Measurements from ENCODE around the gene LMO7. TPM values are rescaled to one million over a fixed set of nuclear protein-coding genes. Genes with fewer than 3 reads are reported as not detected.
"Not testable (repeated sequence)": the region's sequence is repeated elsewhere in the genome, so short reads cannot be mapped to it uniquely, and the experiment has no call there.

The LMO7 gene
- total RNA-seq, 2 donors from 2014 or later = 3.1 to 5.9 TPM

DNA sequence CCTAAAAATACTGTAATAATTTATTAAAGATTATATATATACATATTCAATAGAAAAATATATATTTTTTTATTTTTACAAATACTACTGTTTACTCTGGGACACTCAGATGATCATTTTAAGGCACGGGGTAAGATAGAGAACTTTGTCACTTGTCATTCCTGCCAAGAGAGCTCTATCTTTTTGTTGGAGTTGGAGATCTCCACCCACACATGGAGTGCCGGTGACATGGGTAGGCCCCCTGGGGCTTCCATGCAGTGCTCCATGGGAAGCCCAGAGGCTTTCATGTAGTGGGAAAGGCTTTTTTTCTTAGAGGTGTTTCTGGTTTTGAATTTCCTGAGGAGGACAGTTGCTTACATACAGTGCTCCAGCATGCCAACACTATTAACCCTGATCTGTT lies 81.4 kb downstream of the LMO7 start:
- DNase-seq (ENCODE audit: low spot score) = no peak
- Mint-ChIP-seq H3K36me3 (peaks cover 4% of the 10 kb centered on the region), H3K4me1 (ENCODE audit: low read depth in 2 of 2) (no peaks in the 10 kb centered on the region), H3K9me3 (no peaks in the 10 kb centered on the region), H3K27me3 (no peaks in the 10 kb centered on the region), H3K27ac (no peak overlapping the region), H3K4me3 (no peak overlapping the region)
- ATAC-seq = no peak

DNA sequence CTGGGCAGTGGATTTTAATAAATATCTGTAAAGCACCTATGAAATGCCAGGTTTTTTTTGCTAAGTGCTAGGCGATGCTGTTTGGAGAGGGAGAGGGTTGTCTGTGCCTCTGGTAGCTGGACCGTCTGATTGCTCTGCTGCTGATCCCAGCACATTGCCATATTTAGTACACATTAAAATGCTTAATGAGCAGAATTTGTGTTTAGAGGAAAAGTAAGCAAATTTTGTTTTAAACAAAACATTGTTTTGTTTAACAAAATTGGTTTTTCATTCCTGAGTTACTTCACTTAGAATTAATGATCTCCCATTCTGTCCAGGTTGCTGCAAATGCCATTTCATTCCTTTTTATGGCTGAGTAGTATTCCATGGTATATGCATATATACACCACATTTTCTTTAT lies 85.2 kb downstream of the LMO7 start:
- H3K27ac Mint-ChIP-seq = no peak overlapping the region
- no peaks in the 10 kb centered on the region for H3K4me1 Mint-ChIP-seq (ENCODE audit: low read depth in 2 of 2)
- no peaks in the 10 kb centered on the region for H3K27me3 Mint-ChIP-seq
- H3K36me3 Mint-ChIP-seq = peaks cover 4% of the 10 kb centered on the region
- DNase-seq (ENCODE audit: low spot score) = no peak
- no peak overlapping the region for H3K4me3 Mint-ChIP-seq
- H3K9me3 Mint-ChIP-seq = no peaks in the 10 kb centered on the region
- ATAC-seq = no peak

DNA sequence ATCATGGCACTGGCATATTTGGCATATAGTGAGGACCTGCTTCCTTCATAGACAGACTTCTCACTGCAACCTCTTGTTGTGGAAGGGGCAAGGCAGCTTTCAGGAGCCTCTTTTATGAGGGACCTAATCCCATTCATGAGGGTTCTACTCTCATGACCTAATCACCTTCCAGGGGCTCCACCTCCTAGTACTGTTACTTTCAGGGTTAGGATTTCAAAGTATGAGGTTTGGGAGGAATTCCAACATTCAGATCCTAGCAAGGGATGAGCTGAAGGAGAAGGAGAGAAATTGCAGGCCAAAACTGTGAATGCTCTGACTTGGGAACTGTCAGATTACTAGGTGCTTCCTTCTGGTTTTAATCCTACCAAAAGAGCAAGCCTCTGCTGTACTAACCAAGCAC lies 87.8 kb downstream of the LMO7 start:
- no peaks in the 10 kb centered on the region for H3K4me1 Mint-ChIP-seq (ENCODE audit: low read depth in 2 of 2)
- ATAC-seq (no peak), DNase-seq (ENCODE audit: low spot score) (no peak)
- H3K27ac Mint-ChIP-seq = no peak overlapping the region
- peaks cover 4% of the 10 kb centered on the region for H3K36me3 Mint-ChIP-seq
- no peaks in the 10 kb centered on the region for H3K27me3 Mint-ChIP-seq
- no peaks in the 10 kb centered on the region for H3K9me3 Mint-ChIP-seq
- no peak overlapping the region for H3K4me3 Mint-ChIP-seq

DNA sequence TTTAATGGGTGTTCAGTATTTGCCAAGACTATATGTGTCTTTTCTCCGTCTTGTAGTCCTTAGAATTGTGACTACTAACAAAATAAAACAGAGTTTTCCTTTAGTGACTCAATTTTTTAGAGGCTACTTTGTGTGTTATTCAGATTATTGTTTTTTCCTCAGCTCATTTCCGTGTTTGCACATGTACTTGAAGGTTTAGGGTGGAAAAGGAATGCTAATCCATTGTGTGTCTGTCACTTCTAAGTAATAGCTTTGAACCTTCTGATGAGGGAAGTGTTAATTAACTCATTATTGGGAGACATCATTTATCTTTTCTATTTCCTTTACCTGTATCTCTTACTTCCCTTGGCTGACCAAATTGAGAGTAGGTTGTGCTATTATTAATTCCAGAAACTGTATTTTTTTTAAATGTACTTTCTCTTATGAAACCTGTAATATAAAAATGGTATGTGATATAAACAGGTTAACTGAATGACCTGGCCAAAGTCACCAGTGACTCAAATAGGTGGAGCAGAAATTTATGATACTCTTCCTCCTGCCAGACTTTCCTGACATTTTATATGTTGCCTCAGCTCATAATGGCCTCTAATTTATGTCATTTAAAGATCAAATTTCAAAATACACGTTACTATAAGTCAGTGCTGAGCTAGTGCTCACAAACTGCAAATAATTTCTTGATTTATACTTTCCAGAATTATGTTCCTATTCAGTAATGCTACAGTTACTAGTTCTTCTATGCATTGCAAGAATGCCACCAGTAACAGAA lies 88.8 kb downstream of the LMO7 start:
- ATAC-seq (no peak), DNase-seq (ENCODE audit: low spot score) (no peak)
- Mint-ChIP-seq H3K9me3 (no peaks in the 10 kb centered on the region), H3K36me3 (no peaks in the 10 kb centered on the region), H3K27me3 (no peaks in the 10 kb centered on the region), H3K4me1 (ENCODE audit: low read depth in 2 of 2) (no peaks in the 10 kb centered on the region), H3K27ac (no peak overlapping the region), H3K4me3 (no peak overlapping the region)

DNA sequence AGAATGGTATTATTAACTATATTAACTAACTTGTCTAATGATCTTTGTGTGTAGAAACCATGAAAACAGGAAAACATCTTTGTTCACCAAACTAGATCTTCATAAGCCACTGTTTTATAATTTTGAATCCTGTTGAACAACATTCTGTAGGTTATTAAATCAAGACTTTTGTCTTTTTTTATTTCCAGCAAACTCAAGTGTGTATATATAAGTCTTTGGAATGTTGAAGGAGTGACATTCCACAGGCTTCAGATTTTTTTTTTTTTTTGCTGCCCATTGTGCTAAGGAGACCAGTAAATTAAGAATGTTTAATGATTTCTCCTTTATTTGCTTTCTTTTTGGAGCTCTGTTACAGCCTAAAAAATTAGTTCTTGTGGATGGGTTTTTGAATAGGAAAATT lies 89.6 kb downstream of the LMO7 start:
- DNase-seq (ENCODE audit: low spot score) (no peak), ATAC-seq (no peak)
- Mint-ChIP-seq H3K4me3 (no peak overlapping the region), H3K4me1 (ENCODE audit: low read depth in 2 of 2) (no peaks in the 10 kb centered on the region), H3K9me3 (no peaks in the 10 kb centered on the region), H3K27ac (no peak overlapping the region), H3K27me3 (no peaks in the 10 kb centered on the region), H3K36me3 (no peaks in the 10 kb centered on the region)

DNA sequence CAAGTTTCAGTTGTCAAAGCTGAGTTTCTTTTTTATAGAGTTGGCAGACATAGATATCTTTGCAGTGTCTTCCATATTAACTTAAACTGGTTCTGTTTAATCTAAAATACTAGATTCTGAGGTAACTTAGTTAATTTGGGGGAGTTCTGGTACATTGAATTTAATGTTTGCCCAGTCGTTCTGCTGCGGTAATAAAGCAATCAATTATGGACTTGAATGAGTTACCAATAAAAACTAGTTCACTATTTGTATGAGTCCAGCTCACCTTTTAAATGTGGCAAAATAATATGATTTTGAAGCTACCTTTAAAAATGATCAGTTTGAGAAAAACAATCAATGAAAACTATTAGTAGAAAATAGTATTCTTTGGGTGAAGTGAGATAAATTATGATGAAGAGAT lies 90.2 kb downstream of the LMO7 start:
- Mint-ChIP-seq H3K27me3 (no peaks in the 10 kb centered on the region), H3K4me3 (no peak overlapping the region), H3K27ac (no peak overlapping the region), H3K36me3 (no peaks in the 10 kb centered on the region), H3K4me1 (ENCODE audit: low read depth in 2 of 2) (no peaks in the 10 kb centered on the region), H3K9me3 (no peaks in the 10 kb centered on the region)
- DNase-seq (ENCODE audit: low spot score) (no peak), ATAC-seq (no peak)

DNA sequence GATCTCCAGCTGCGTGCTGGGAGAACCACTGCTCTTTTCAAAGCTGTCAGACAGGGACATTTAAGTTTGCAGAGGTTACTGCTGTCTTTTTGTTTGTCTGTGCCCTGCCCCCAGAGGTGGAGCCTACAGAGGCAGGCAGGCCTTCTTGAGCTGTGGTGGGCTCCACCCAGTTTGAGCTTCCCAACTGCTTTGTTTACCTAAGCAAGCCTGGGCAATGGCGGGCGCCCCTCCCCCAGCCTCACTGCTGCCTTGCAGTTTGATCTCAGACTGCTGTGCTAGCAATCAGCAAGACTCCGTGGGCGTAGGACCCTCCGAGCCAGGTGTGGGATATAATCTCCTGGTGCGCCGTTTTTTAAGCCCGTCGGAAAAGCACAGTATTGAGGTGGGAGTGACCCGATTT lies 97.0 kb downstream of the LMO7 start:
- H3K9me3 Mint-ChIP-seq = peaks cover 12% of the 10 kb centered on the region
- not testable (repeated sequence) for DNase-seq (ENCODE audit: low spot score); ATAC-seq; H3K4me1 Mint-ChIP-seq (ENCODE audit: low read depth in 2 of 2); H3K27me3 Mint-ChIP-seq; H3K4me3 Mint-ChIP-seq; H3K27ac Mint-ChIP-seq
- peaks cover 14% of the 10 kb centered on the region for H3K36me3 Mint-ChIP-seq

DNA sequence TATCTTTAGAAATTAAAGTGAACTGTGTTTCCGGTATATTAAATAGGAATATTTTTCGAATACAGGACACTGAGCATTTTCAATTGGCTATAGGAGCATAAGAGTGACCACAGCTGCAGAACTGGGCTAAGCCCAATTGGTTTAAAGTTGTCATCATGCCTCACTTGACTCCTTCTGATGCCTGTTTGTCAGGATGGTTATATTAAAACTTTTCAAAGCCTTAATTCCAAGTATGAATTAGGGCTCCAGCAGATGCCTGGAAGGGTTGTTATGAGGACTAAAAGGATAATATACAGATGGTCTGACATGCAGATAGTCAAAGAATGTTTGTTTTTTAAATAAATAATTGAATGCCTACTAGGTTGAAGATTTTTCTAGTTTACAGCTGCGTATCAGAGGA lies 100.0 kb downstream of the LMO7 start:
- no peak overlapping the region for H3K4me3 Mint-ChIP-seq
- ATAC-seq (no peak), DNase-seq (ENCODE audit: low spot score) (no peak)
- peaks cover 14% of the 10 kb centered on the region for H3K36me3 Mint-ChIP-seq
- peaks cover 0 to 3% of the 10 kb centered on the region in 2 donors for H3K4me1 Mint-ChIP-seq (ENCODE audit: low read depth in 2 of 2)
- no peaks in the 10 kb centered on the region for H3K27me3 Mint-ChIP-seq
- peaks cover 12% of the 10 kb centered on the region for H3K9me3 Mint-ChIP-seq
- H3K27ac Mint-ChIP-seq = no peak overlapping the region

DNA sequence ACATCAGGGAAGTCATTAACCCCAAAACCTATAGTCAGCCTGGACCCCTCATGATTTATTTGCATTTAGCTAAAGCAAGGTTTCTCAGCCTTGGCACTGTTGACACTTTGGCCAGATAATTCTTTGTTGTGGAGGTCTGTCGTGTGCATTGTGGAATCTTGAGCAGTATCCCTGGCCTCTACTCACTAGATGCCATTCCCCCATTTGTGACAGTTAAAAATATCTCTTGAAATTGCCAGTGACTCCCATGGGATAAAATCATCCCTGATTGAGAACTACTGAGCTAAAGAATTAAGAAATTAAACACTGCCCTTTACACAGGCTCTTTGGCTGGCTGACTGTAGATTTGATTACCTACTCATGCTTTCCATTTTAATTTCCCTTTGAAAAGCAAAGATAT lies 102.7 kb downstream of the LMO7 start:
- peaks cover 4% of the 10 kb centered on the region for H3K9me3 Mint-ChIP-seq
- H3K27me3 Mint-ChIP-seq = no peaks in the 10 kb centered on the region
- DNase-seq (ENCODE audit: low spot score) (no peak), ATAC-seq (no peak)
- H3K4me1 Mint-ChIP-seq (ENCODE audit: low read depth in 2 of 2) = peaks cover 0 to under 1% of the 10 kb centered on the region in 2 donors
- H3K4me3 Mint-ChIP-seq = no peak overlapping the region
- no peak overlapping the region for H3K27ac Mint-ChIP-seq
- peaks cover 12% of the 10 kb centered on the region for H3K36me3 Mint-ChIP-seq

DNA sequence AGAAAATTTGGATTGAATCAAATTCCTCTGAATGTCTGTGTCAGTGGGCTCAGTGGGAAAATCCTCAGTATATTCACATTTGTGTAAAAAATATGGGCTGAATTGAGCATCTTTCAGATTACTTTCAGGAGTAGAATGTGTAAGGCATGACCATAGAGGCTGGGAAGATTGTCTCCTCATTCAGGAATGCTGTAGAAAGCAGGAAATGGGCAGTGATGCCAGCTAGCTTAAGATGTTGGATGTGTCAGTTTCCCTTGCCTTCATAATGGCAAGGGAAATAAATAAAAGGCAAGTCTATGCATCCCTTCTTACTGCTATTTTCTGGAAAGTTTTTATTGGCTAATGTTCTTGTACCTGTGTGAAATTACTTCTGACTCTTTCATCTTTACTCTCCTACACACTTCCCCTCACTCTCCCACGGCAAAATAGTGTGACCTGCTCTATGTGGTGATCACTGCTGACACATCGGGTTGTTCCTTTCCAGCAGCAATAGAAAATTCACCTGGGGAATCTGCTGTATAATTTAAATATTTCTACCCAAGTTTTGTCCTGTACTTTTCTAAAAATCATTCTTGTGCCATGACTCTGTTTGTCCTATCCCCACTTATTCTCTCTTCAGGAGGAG lies 103.2 kb downstream of the LMO7 start:
- Mint-ChIP-seq H3K9me3 (peaks cover 3% of the 10 kb centered on the region), H3K36me3 (peaks cover 10% of the 10 kb centered on the region), H3K27me3 (no peaks in the 10 kb centered on the region), H3K27ac (no peak overlapping the region), H3K4me1 (ENCODE audit: low read depth in 2 of 2) (no peaks in the 10 kb centered on the region), H3K4me3 (no peak overlapping the region)
- DNase-seq (ENCODE audit: low spot score) (no peak), ATAC-seq (no peak)

DNA sequence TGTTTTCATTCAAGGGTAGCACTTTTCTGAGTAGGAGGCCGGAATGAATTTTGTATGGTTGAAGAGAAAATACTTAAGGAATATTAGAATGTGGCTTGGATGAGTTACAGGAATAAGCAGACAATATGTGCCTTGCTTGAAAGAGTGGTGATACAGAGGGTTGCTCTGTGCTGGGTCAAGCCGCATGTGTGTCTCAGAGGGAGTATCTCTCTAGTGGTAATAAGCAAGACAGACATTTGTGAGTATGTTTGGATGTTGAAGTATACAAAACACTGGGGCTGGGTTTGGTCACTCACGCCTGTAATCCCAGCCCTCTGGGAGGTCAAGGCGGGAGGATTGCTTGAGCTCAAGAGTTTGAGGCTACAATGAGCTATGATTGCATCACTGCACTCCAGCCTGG lies 103.9 kb downstream of the LMO7 start:
- Mint-ChIP-seq H3K9me3 (peaks cover 3% of the 10 kb centered on the region), H3K27me3 (no peaks in the 10 kb centered on the region), H3K4me1 (ENCODE audit: low read depth in 2 of 2) (no peaks in the 10 kb centered on the region), H3K27ac (no peak overlapping the region), H3K36me3 (peaks cover 10% of the 10 kb centered on the region), H3K4me3 (no peak overlapping the region)
- no peak for DNase-seq (ENCODE audit: low spot score)
- ATAC-seq = no peak

DNA sequence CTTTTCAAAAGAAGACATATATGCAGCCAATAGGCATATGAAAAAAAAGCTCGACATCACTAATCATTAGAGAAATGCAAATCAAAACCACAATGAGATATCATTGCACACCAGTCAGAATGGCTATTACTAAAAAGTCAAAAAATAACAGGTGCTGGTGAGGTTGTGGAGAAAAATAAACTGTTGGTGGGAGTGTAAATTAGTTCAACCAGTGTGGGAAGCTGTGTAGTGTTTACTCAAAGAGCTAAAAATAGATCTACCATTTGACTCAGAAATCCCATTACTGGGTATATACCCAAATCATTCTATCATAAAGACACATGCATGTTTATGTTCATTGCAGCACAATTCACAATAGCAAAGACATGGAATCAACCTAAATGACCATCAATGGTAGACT lies 106.9 kb downstream of the LMO7 start:
- not testable (repeated sequence) for H3K4me3 Mint-ChIP-seq; H3K9me3 Mint-ChIP-seq; H3K4me1 Mint-ChIP-seq (ENCODE audit: low read depth in 2 of 2); H3K27me3 Mint-ChIP-seq; H3K27ac Mint-ChIP-seq; ATAC-seq; DNase-seq (ENCODE audit: low spot score)
- peaks cover 10% of the 10 kb centered on the region for H3K36me3 Mint-ChIP-seq

DNA sequence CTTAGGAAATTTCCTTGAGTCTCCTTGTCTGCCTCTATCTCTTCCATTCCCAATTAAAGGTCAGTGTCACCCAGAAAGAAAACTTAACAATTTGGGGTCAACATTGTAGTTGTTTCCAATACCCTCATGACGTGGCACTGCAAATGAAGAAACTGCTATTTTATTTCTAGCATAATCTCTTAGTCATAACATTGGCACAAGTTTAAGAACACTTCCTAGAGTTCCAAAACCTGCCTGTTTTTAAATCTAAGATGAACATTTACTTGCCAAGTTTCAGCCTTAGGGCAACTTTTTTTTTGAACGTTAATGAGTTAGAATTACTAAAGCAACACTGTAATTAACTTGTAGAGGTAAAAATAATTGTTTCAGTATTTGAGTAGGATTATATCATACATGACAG lies 108.0 kb downstream of the LMO7 start:
- Mint-ChIP-seq H3K27ac (no peak overlapping the region), H3K4me3 (no peak overlapping the region)
- ATAC-seq = no peak

DNA sequence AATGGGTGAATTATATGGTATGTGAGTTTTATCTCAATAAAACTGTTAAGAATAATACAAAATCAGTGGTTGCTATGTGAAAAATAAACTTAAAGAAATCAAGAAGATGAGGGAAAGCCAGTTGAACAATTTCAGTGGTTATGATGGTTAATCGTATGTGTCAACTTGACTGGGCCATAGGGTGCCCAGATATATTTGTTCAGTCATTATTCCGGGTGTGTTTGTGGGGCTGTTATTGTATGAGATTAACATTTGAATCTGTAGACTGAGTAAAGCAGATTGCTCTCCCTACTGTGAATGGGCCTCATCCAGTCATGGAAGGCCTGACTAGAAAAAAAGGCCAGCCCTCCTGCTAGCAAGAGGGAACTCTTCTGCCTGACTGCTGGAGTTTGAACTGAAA lies 109.3 kb downstream of the LMO7 start:
- peaks cover 3% of the 10 kb centered on the region for H3K9me3 Mint-ChIP-seq
- H3K27me3 Mint-ChIP-seq = no peaks in the 10 kb centered on the region
- ATAC-seq (no peak), DNase-seq (ENCODE audit: low spot score) (no peak)
- H3K27ac Mint-ChIP-seq = no peak overlapping the region
- H3K4me1 Mint-ChIP-seq (ENCODE audit: low read depth in 2 of 2) = no peaks in the 10 kb centered on the region
- no peak overlapping the region for H3K4me3 Mint-ChIP-seq
- peaks cover 10% of the 10 kb centered on the region for H3K36me3 Mint-ChIP-seq

More for the DNA sequence above, 108.0 kb downstream of the LMO7 start:
- no peak for DNase-seq (ENCODE audit: low spot score)
- no peaks in the 10 kb centered on the region for H3K27me3 Mint-ChIP-seq
- H3K4me1 Mint-ChIP-seq (ENCODE audit: low read depth in 2 of 2) = no peaks in the 10 kb centered on the region
- peaks cover 3% of the 10 kb centered on the region for H3K9me3 Mint-ChIP-seq
- H3K36me3 Mint-ChIP-seq = peaks cover 10% of the 10 kb centered on the region

DNA sequence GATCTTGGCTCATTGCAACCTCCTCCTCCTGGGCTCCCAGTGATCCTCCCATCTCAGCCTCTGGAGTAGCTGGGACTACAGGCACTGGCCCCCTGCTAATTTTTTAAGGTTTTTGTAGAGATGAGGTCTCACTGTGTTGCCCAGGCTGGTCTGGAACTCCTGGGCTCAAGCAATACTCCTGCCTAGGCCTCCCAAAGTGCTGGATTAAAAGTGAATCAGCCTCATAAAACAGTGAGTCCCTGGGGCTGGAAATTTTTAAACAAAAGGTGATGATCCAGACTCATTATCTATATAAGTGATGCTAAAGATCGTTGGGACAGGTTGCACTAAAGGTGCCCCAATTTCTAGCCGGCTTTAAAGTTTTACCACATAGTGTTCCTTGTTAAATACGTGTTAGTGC lies 112.7 kb downstream of the LMO7 start:
- no peak overlapping the region for H3K27ac Mint-ChIP-seq
- no peak overlapping the region for H3K4me3 Mint-ChIP-seq
- DNase-seq (ENCODE audit: low spot score) = no peak
- H3K27me3 Mint-ChIP-seq = no peaks in the 10 kb centered on the region
- ATAC-seq = no peak
- no peaks in the 10 kb centered on the region for H3K9me3 Mint-ChIP-seq
- H3K4me1 Mint-ChIP-seq (ENCODE audit: low read depth in 2 of 2) = no peaks in the 10 kb centered on the region
- H3K36me3 Mint-ChIP-seq = no peaks in the 10 kb centered on the region
